Prostate gland (tissue), 2 donors: ENCODE results near the gene BOK.

Experiments
- CTCF ChIP-seq, 4 experiments: fragments of 200-600 bp in 2 of 4; fragments of 450-650 bp in 2 of 4; sonication (generic) in 2 of 4; IDR thresholded peaks; 1 replicate in 3 of 4; 2 replicates in 1 of 4; pipeline ENCODE4 v1.5.1; 2016 to 2019; ENCODE audit warnings: antibody characterized with exemption in 4 of 4, mild to moderate bottlenecking in 2 of 4, moderate library complexity in 2 of 4
- POLR2A ChIP-seq: fragments of 450-650 bp; IDR thresholded peaks from one replicate; pipeline ENCODE4 v1.6.1; 2016; ENCODE audit warnings: antibody characterized with exemption, mild to moderate bottlenecking
- POLR2AphosphoS5 ChIP-seq: sonication (generic); formaldehyde crosslinking; IDR thresholded peaks from one replicate; pipeline ENCODE4 v1.6.1; 2017; ENCODE audit warnings: antibody characterized with exemption

- TF ChIP-seq CTCF (IDR thresholded peaks at IDR 0.05), result no peak
- TF ChIP-seq POLR2AphosphoS5, result no peak
- no peak for TF ChIP-seq POLR2A
These were observed 50.3 kb downstream of the BOK start for GRCh38 chr2:241608881-241609280.
